ENCODE measurements around the gene NIN. TPM values are rescaled to one million over a fixed set of nuclear protein-coding genes. Genes with fewer than 3 reads are reported as not detected.

Gene NIN
- total RNA-seq, 1 donor from 2014 or later = 39.9 TPM

- Mint-ChIP-seq H3K4me3 (no peak overlapping the region), H3K4me1 (ENCODE audit: low read depth) (peaks cover 69% of the 10 kb centered on the region), H3K27ac (no peak overlapping the region), H3K27me3 (ENCODE audit: insufficient read depth) (no peaks in the 10 kb centered on the region), H3K36me3 (ENCODE audit: low read depth) (peaks cover 26% of the 10 kb centered on the region), H3K9me3 (no peaks in the 10 kb centered on the region)
- DNase-seq (ENCODE audit: low spot score) = no peak
- intact Hi-C loops (cut with micrococcal nuclease) = no loop called here
These were observed 40.4 kb downstream of the NIN start for GRCh38 chr14:50790589-50790988.

GRCh38 chr14:50786751-50787464, 44.1 kb downstream of the NIN start:
- H3K4me3 Mint-ChIP-seq = peak overlapping the region; percentile 12

GRCh38 chr14:50785457-50786063, 45.4 kb downstream of the NIN start:
- DNase-seq (ENCODE audit: low spot score) = no peak
- Mint-ChIP-seq H3K4me1 (ENCODE audit: low read depth) (peaks cover 61% of the 10 kb centered on the region), H3K36me3 (ENCODE audit: low read depth) (peaks cover 17% of the 10 kb centered on the region), H3K27me3 (ENCODE audit: insufficient read depth) (no peaks in the 10 kb centered on the region), H3K4me3 (peak overlapping the region; percentile 56), H3K9me3 (no peaks in the 10 kb centered on the region), H3K27ac (peak overlapping the region; percentile 79)
- intact Hi-C loops (cut with micrococcal nuclease) = loop anchor here (1.0 to 2.0 kb wide), 5 partner anchors 23 to 441 kb away; no protein-coding TSS in a partner anchor

More at GRCh38 chr14:50786751-50787464, 44.1 kb downstream of the NIN start:
- Mint-ChIP-seq H3K27me3 (ENCODE audit: insufficient read depth) (no peaks in the 10 kb centered on the region), H3K9me3 (no peaks in the 10 kb centered on the region), H3K36me3 (ENCODE audit: low read depth) (peaks cover 28% of the 10 kb centered on the region), H3K27ac (peak overlapping the region; percentile 64), H3K4me1 (ENCODE audit: low read depth) (peaks cover 74% of the 10 kb centered on the region)
- no peak for DNase-seq (ENCODE audit: low spot score)
- intact Hi-C loops (cut with micrococcal nuclease) = loop anchor here (1.0 to 2.0 kb wide), 7 partner anchors 25 to 443 kb away; no protein-coding TSS in a partner anchor

GRCh38 chr14:50784683-50785456, 46.1 kb downstream of the NIN start:
- DNase-seq (ENCODE audit: low spot score) = no peak
- peaks cover 54% of the 10 kb centered on the region for H3K4me1 Mint-ChIP-seq (ENCODE audit: low read depth)
- H3K36me3 Mint-ChIP-seq (ENCODE audit: low read depth) = peaks cover 13% of the 10 kb centered on the region
- H3K4me3 Mint-ChIP-seq = peak overlapping the region; percentile 56
- peak overlapping the region; percentile 79 for H3K27ac Mint-ChIP-seq
- H3K27me3 Mint-ChIP-seq (ENCODE audit: insufficient read depth) = no peaks in the 10 kb centered on the region
- no peaks in the 10 kb centered on the region for H3K9me3 Mint-ChIP-seq
- intact Hi-C loops (cut with micrococcal nuclease) = no loop called here

- DNase-seq (ENCODE audit: low spot score) = no peak
- Mint-ChIP-seq H3K4me1 (ENCODE audit: low read depth) (peaks cover 57% of the 10 kb centered on the region), H3K9me3 (no peaks in the 10 kb centered on the region), H3K36me3 (ENCODE audit: low read depth) (peaks cover 7% of the 10 kb centered on the region), H3K4me3 (no peak overlapping the region), H3K27ac (no peak overlapping the region), H3K27me3 (ENCODE audit: insufficient read depth) (no peaks in the 10 kb centered on the region)
- intact Hi-C loops (cut with micrococcal nuclease) = no loop called here
These were observed 47.4 kb downstream of the NIN start for GRCh38 chr14:50783563-50783962.

GRCh38 chr14:50780393-50780792, 50.6 kb downstream of the NIN start:
- Mint-ChIP-seq H3K4me1 (ENCODE audit: low read depth) (peaks cover 29% of the 10 kb centered on the region), H3K36me3 (ENCODE audit: low read depth) (peaks cover 12% of the 10 kb centered on the region), H3K9me3 (no peaks in the 10 kb centered on the region), H3K4me3 (no peak overlapping the region), H3K27me3 (ENCODE audit: insufficient read depth) (no peaks in the 10 kb centered on the region), H3K27ac (peak overlapping the region; percentile 31)
- intact Hi-C loops (cut with micrococcal nuclease) = no loop called here
- no peak for DNase-seq (ENCODE audit: low spot score)

GRCh38 chr14:50778721-50779483, 52.1 kb downstream of the NIN start:
- peaks cover 25% of the 10 kb centered on the region for H3K4me1 Mint-ChIP-seq (ENCODE audit: low read depth)
- no peak overlapping the region for H3K27ac Mint-ChIP-seq
- DNase-seq (ENCODE audit: low spot score) = no peak
- H3K36me3 Mint-ChIP-seq (ENCODE audit: low read depth) = peaks cover 13% of the 10 kb centered on the region
- intact Hi-C loops (cut with micrococcal nuclease) = loop anchor here (1.0 kb wide), 5 partner anchors 81 to 459 kb away; no protein-coding TSS in a partner anchor
- no peak overlapping the region for H3K4me3 Mint-ChIP-seq
- H3K9me3 Mint-ChIP-seq = no peaks in the 10 kb centered on the region
- H3K27me3 Mint-ChIP-seq (ENCODE audit: insufficient read depth) = no peaks in the 10 kb centered on the region

GRCh38 chr14:50776522-50776921, 54.4 kb downstream of the NIN start:
- Mint-ChIP-seq H3K27me3 (ENCODE audit: insufficient read depth) (no peaks in the 10 kb centered on the region), H3K36me3 (ENCODE audit: low read depth) (peaks cover 26% of the 10 kb centered on the region), H3K4me1 (ENCODE audit: low read depth) (peaks cover 25% of the 10 kb centered on the region), H3K9me3 (no peaks in the 10 kb centered on the region), H3K4me3 (no peak overlapping the region), H3K27ac (no peak overlapping the region)
- intact Hi-C loops (cut with micrococcal nuclease) = no loop called here
- no peak for DNase-seq (ENCODE audit: low spot score)

- no peak overlapping the region for H3K27ac Mint-ChIP-seq
- H3K27me3 Mint-ChIP-seq (ENCODE audit: insufficient read depth) = no peaks in the 10 kb centered on the region
- H3K9me3 Mint-ChIP-seq = no peaks in the 10 kb centered on the region
- peaks cover 32% of the 10 kb centered on the region for H3K36me3 Mint-ChIP-seq (ENCODE audit: low read depth)
- H3K4me3 Mint-ChIP-seq = no peak overlapping the region
- no peak for DNase-seq (ENCODE audit: low spot score)
- H3K4me1 Mint-ChIP-seq (ENCODE audit: low read depth) = peaks cover 25% of the 10 kb centered on the region
- intact Hi-C loops (cut with micrococcal nuclease) = no loop called here
These were observed 55.6 kb downstream of the NIN start for GRCh38 chr14:50775357-50775756.

GRCh38 chr14:50774542-50775267, 56.3 kb downstream of the NIN start:
- no peak for DNase-seq (ENCODE audit: low spot score)
- intact Hi-C loops (cut with micrococcal nuclease) = no loop called here
- H3K36me3 Mint-ChIP-seq (ENCODE audit: low read depth) = peaks cover 35% of the 10 kb centered on the region

GRCh38 chr14:50773632-50774541, 57.1 kb downstream of the NIN start:
- Mint-ChIP-seq H3K4me3 (no peak overlapping the region), H3K27me3 (ENCODE audit: insufficient read depth) (no peaks in the 10 kb centered on the region), H3K36me3 (ENCODE audit: low read depth) (peaks cover 39% of the 10 kb centered on the region), H3K9me3 (no peaks in the 10 kb centered on the region), H3K4me1 (ENCODE audit: low read depth) (peaks cover 19% of the 10 kb centered on the region), H3K27ac (no peak overlapping the region)
- DNase-seq (ENCODE audit: low spot score) = no peak
- intact Hi-C loops (cut with micrococcal nuclease) = loop anchor here (1.0 to 2.0 kb wide), 4 partner anchors 107 to 231 kb away; no protein-coding TSS in a partner anchor

More at GRCh38 chr14:50774542-50775267, 56.3 kb downstream of the NIN start:
- Mint-ChIP-seq H3K27me3 (ENCODE audit: insufficient read depth) (no peaks in the 10 kb centered on the region), H3K9me3 (no peaks in the 10 kb centered on the region), H3K27ac (no peak overlapping the region), H3K4me1 (ENCODE audit: low read depth) (peaks cover 25% of the 10 kb centered on the region), H3K4me3 (no peak overlapping the region)
